Measurements from ENCODE around the gene NABP2. TPM values are rescaled to one million over a fixed set of nuclear protein-coding genes. Genes with fewer than 3 reads are reported as not detected.

The NABP2 gene
- total RNA-seq, 1 donor from 2014 or later: 40.0 TPM

GRCh38 chr12:56222531-56222895, 1.6 kb upstream of the NABP2 start:
- H3K4me1 Mint-ChIP-seq (ENCODE audit: unreplicated experiment): peaks cover 36% of the 10 kb centered on the region
- H3K4me3 Mint-ChIP-seq: peak overlapping the region; percentile 99
- H3K27ac Mint-ChIP-seq: peak overlapping the region; percentile 99
- H3K36me3 Mint-ChIP-seq: no peaks in the 10 kb centered on the region
- H3K9me3 Mint-ChIP-seq: no peaks in the 10 kb centered on the region
- no peaks in the 10 kb centered on the region for H3K27me3 Mint-ChIP-seq
- DNase-seq (ENCODE audit: extremely low spot score, unreplicated experiment): no peak
- TF ChIP-seq CTCF (conservative IDR thresholded peaks at IDR 0.05): peak; percentile 1

GRCh38 chr12:56223571-56224101, 506 bp upstream of the NABP2 start:
- Mint-ChIP-seq H3K4me1 (ENCODE audit: unreplicated experiment) (peaks cover 36% of the 10 kb centered on the region), H3K9me3 (no peaks in the 10 kb centered on the region), H3K27ac (peak overlapping the region; percentile 95), H3K4me3 (peak overlapping the region; percentile 88), H3K27me3 (no peaks in the 10 kb centered on the region), H3K36me3 (no peaks in the 10 kb centered on the region)
- DNase-seq (ENCODE audit: extremely low spot score, unreplicated experiment): no peak
- TF ChIP-seq CTCF (conservative IDR thresholded peaks at IDR 0.05): no peak

GRCh38 chr12:56224954-56225353, 812 bp downstream of the NABP2 start:
- H3K4me3 Mint-ChIP-seq: peak overlapping the region; percentile 88
- no peaks in the 10 kb centered on the region for H3K9me3 Mint-ChIP-seq
- no peaks in the 10 kb centered on the region for H3K27me3 Mint-ChIP-seq
- no peaks in the 10 kb centered on the region for H3K36me3 Mint-ChIP-seq
- DNase-seq (ENCODE audit: extremely low spot score, unreplicated experiment): no peak
- peaks cover 37% of the 10 kb centered on the region for H3K4me1 Mint-ChIP-seq (ENCODE audit: unreplicated experiment)
- H3K27ac Mint-ChIP-seq: peak overlapping the region; percentile 95
- TF ChIP-seq CTCF (conservative IDR thresholded peaks at IDR 0.05): no peak

- Mint-ChIP-seq H3K27me3 (no peaks in the 10 kb centered on the region), H3K36me3 (no peaks in the 10 kb centered on the region), H3K27ac (no peak overlapping the region), H3K4me3 (no peak overlapping the region), H3K4me1 (ENCODE audit: unreplicated experiment) (peaks cover 16% of the 10 kb centered on the region), H3K9me3 (no peaks in the 10 kb centered on the region)
- no peak for DNase-seq (ENCODE audit: extremely low spot score, unreplicated experiment)
- no peak for TF ChIP-seq CTCF (conservative IDR thresholded peaks at IDR 0.05)
These were observed 4.9 kb downstream of the NABP2 start for GRCh38 chr12:56229082-56229481.

- no peak for TF ChIP-seq CTCF (conservative IDR thresholded peaks at IDR 0.05)
- H3K9me3 Mint-ChIP-seq: no peaks in the 10 kb centered on the region
- peak within 1 kb of the TSS; percentile 61 for H3K4me3 Mint-ChIP-seq
- peaks cover 11% of the 10 kb centered on the region for H3K4me1 Mint-ChIP-seq (ENCODE audit: unreplicated experiment)
- no peaks in the 10 kb centered on the region for H3K36me3 Mint-ChIP-seq
- no peak for DNase-seq (ENCODE audit: extremely low spot score, unreplicated experiment)
- H3K27me3 Mint-ChIP-seq: no peaks in the 10 kb centered on the region
- H3K27ac Mint-ChIP-seq: peak within 1 kb of the TSS; percentile 86
These were observed 5.8 kb downstream of the NABP2 start, which contains the start of gene SLC39A5 for GRCh38 chr12:56229916-56230431. TSS of gene SLC39A5 (plus strand) at chr12:56230051. CDS start at chr12:56231275, 1,224 bp downstream.

Measured in type B pancreatic cell (in vitro differentiated cells).